Calu3 (cell line): ENCODE data around the gene SORBS2. TPM values are rescaled to one million over a fixed set of nuclear protein-coding genes. Genes with fewer than 3 reads are reported as not detected.

Experiments used
- BruUV-seq: library from RNA; stranded (reverse); fragments of 400-500 nt; replicated peaks from 2 replicates; lab custom pipeline; 2021; lab: Mats Ljungman, UMichigan
- CTCF ChIA-PET: fragments of 300-600 bp; sonication (Branson Sonifier 250); formaldehyde crosslinking; loops from one replicate; lab custom pipeline; 2022; ENCODE audit warnings: antibody characterized with exemption; lab: Charles Lee
- DNase-seq: peaks from one replicate; pipeline ENCODE4 v3.0.0; 2022
- H3K27ac Mint-ChIP-seq: one replicate; pipeline ENCODE4 v1.8.0; 2022; ENCODE audit warnings: mixed read lengths; ENCODE audit not compliant: unreplicated experiment
- H3K27me3 Mint-ChIP-seq: one replicate; pipeline ENCODE4 v1.8.0; 2022; ENCODE audit warnings: mixed read lengths; ENCODE audit not compliant: unreplicated experiment
- H3K36me3 Mint-ChIP-seq: one replicate; pipeline ENCODE4 v1.8.0; 2022; ENCODE audit warnings: mild to moderate bottlenecking, moderate library complexity, mixed read lengths; ENCODE audit not compliant: insufficient read depth, unreplicated experiment
- H3K4me1 Mint-ChIP-seq: one replicate; pipeline ENCODE4 v1.8.0; 2022; ENCODE audit warnings: mild to moderate bottlenecking, low read depth, mixed read lengths; ENCODE audit not compliant: unreplicated experiment
- H3K4me3 Mint-ChIP-seq: one replicate; pipeline ENCODE4 v1.8.0; 2022; ENCODE audit warnings: mild to moderate bottlenecking, low read depth, moderate library complexity, mixed read lengths; ENCODE audit not compliant: unreplicated experiment
- H3K9me3 Mint-ChIP-seq: one replicate; pipeline ENCODE4 v1.8.0; 2022; ENCODE audit warnings: low read depth, mixed read lengths; ENCODE audit not compliant: unreplicated experiment
- CTCF ChIP-seq: fragments of 200-600 bp; IDR thresholded peaks from one replicate; pipeline ENCODE4 v1.8.0; 2022; ENCODE audit warnings: antibody characterized with exemption; ENCODE audit not compliant: unreplicated experiment
- intact Hi-C: fragments of 100-400 bp; cut with micrococcal nuclease; formaldehyde crosslinking; loops from one replicate; pipeline ENCODE4 v1.10.0; 2022; ENCODE audit not compliant: unreplicated experiment
- total RNA-seq: library from RNA; stranded (reverse); gene quantifications from 2 replicates; pipeline ENCODE4 v1.2.3, GENCODE V29; 2022

Gene SORBS2
- total RNA-seq, 1 experiment from 2014 or later: 52.8 TPM

- CTCF ChIA-PET: no interaction called here
- TF ChIP-seq CTCF: no peak
- H3K4me3 Mint-ChIP-seq: no peak overlapping the region
- no peak overlapping the region for H3K27ac Mint-ChIP-seq
- DNase-seq: no peak
- H3K27me3 Mint-ChIP-seq: no peaks in the 10 kb centered on the region
- intact Hi-C loops: loop anchor here (5.0 to 10.0 kb wide), 3 partner anchors 54 to 212 kb away; no protein-coding TSS in a partner anchor
- H3K36me3 Mint-ChIP-seq: peaks cover 28% of the 10 kb centered on the region
- no peaks in the 10 kb centered on the region for H3K9me3 Mint-ChIP-seq
- H3K4me1 Mint-ChIP-seq: peaks cover 19% of the 10 kb centered on the region
- no TSS peak for BruUV-seq
Observed at GRCh38 chr4:185813133-185813532, 1.1 kb upstream of the SORBS2 start.

- TSS peak; percentile 70 for BruUV-seq
- Mint-ChIP-seq H3K4me1 (peaks cover 8% of the 10 kb centered on the region), H3K27ac (peak overlapping the region; percentile 88), H3K4me3 (peak overlapping the region; percentile 80), H3K9me3 (no peaks in the 10 kb centered on the region), H3K27me3 (no peaks in the 10 kb centered on the region), H3K36me3 (peaks cover 33% of the 10 kb centered on the region)
- CTCF ChIA-PET: interaction anchor here (1.2 kb wide), 1 partner anchor 227 kb away, joined by 3 read pairs; no protein-coding TSS in a partner anchor
- intact Hi-C loops: loop anchor here (5.0 to 10.0 kb wide), 3 partner anchors 56 to 214 kb away; no protein-coding TSS in a partner anchor
- no peak for DNase-seq
- no peak for TF ChIP-seq CTCF
Observed at GRCh38 chr4:185810746-185811508, 1.1 kb downstream of the SORBS2 start.

- peak overlapping the region; percentile 69 for H3K27ac Mint-ChIP-seq
- TF ChIP-seq CTCF: no peak
- BruUV-seq: no TSS peak
- DNase-seq: no peak
- H3K36me3 Mint-ChIP-seq: peaks cover 33% of the 10 kb centered on the region
- H3K9me3 Mint-ChIP-seq: no peaks in the 10 kb centered on the region
- peaks cover 8% of the 10 kb centered on the region for H3K4me1 Mint-ChIP-seq
- CTCF ChIA-PET: interaction anchor here (1.1 to 1.2 kb wide), 3 partner anchors 91 to 229 kb away, joined by 3 read pairs; no protein-coding TSS in a partner anchor
- intact Hi-C loops: loop anchor here (5.0 to 10.0 kb wide), 4 partner anchors 58 to 215 kb away; no protein-coding TSS in a partner anchor
- no peaks in the 10 kb centered on the region for H3K27me3 Mint-ChIP-seq
- peak overlapping the region; percentile 80 for H3K4me3 Mint-ChIP-seq
Observed at GRCh38 chr4:185809533-185810071, 2.4 kb downstream of the SORBS2 start.

- DNase-seq: no peak
- CTCF ChIA-PET: interaction anchor here (1.1 kb wide), 2 partner anchors 90 to 212 kb away, joined by 3 read pairs; no protein-coding TSS in a partner anchor
Observed at GRCh38 chr4:185809121-185809520, 2.9 kb downstream of the SORBS2 start.

More at GRCh38 chr4:185809121-185809520, 2.9 kb downstream of the SORBS2 start:
- Mint-ChIP-seq H3K9me3 (no peaks in the 10 kb centered on the region), H3K4me3 (peak overlapping the region; percentile 80), H3K36me3 (peaks cover 33% of the 10 kb centered on the region), H3K27ac (peak overlapping the region; percentile 69), H3K4me1 (peaks cover 8% of the 10 kb centered on the region), H3K27me3 (no peaks in the 10 kb centered on the region)
- TF ChIP-seq CTCF: no peak
- BruUV-seq: no TSS peak
- intact Hi-C loops: loop anchor here (10.0 kb wide), 1 partner anchor 164 kb away; no protein-coding TSS in a partner anchor
